Caco-2 (cell line): ENCODE data around the gene BHLHE23. TPM values are rescaled to one million over a fixed set of nuclear protein-coding genes. Genes with fewer than 3 reads are reported as not detected.

Experiments used
- BruUV-seq: library from RNA; stranded (reverse); fragments of 400-500 nt; replicated peaks from 2 replicates; lab custom pipeline; 2021; lab: Mats Ljungman, UMichigan
- CTCF ChIA-PET: fragments of 300-600 bp; sonication (Branson Sonifier 250); formaldehyde crosslinking; loops from one replicate; lab custom pipeline; 2022; ENCODE audit warnings: antibody characterized with exemption; lab: Charles Lee
- POLR2A ChIA-PET: fragments of 300-600 bp; sonication (Branson Sonifier 250); formaldehyde crosslinking; loops from one replicate; lab custom pipeline; 2022; ENCODE audit warnings: antibody characterized with exemption; lab: Charles Lee
- DNase-seq, 2 experiments: peaks; one replicate each; pipeline versions ENCODE4 v3.0.0 to v3.0.0-alpha.2; 2020 to 2022
- H3K27me3 ChIP-seq: replicated peaks from 2 replicates; pipeline ENCODE4 v1.6.0; 2011; ENCODE audit warnings: low read length; ENCODE audit not compliant: control insufficient read depth, insufficient read depth
- H3K36me3 ChIP-seq: 2 replicates; pipeline ENCODE4 v1.5.1; 2011; ENCODE audit warnings: low read length; ENCODE audit not compliant: control insufficient read depth, insufficient read depth
- H3K4me1 ChIP-seq: fragments of 250-450 bp; sonication (Bioruptor Pico); 2 replicates; pipeline ENCODE4 v1.5.1; 2020; ENCODE audit warnings: mild to moderate bottlenecking
- H3K4me3 ChIP-seq: 2 replicates; pipeline ENCODE4 v1.5.1; 2011; ENCODE audit warnings: low read depth, mild to moderate bottlenecking, control low read depth, low read length
- H3K9me3 ChIP-seq: fragments of 250-450 bp; sonication (Bioruptor Pico); 2 replicates; pipeline ENCODE4 v1.5.1; 2020; ENCODE audit warnings: mild to moderate bottlenecking, moderate library complexity
- H3K27ac Mint-ChIP-seq: one replicate; pipeline ENCODE4 v1.8.0; 2022; ENCODE audit warnings: mixed read lengths; ENCODE audit not compliant: unreplicated experiment
- H3K27me3 Mint-ChIP-seq: one replicate; pipeline ENCODE4 v1.8.0; 2022; ENCODE audit warnings: mixed read lengths; ENCODE audit not compliant: insufficient read depth, unreplicated experiment
- H3K36me3 Mint-ChIP-seq: one replicate; pipeline ENCODE4 v1.8.0; 2022; ENCODE audit warnings: mild to moderate bottlenecking, mixed read lengths; ENCODE audit not compliant: insufficient read depth, unreplicated experiment
- H3K4me1 Mint-ChIP-seq: one replicate; pipeline ENCODE4 v1.8.0; 2022; ENCODE audit warnings: low read depth, mixed read lengths; ENCODE audit not compliant: unreplicated experiment
- H3K4me3 Mint-ChIP-seq: one replicate; pipeline ENCODE4 v1.8.0; 2022; ENCODE audit warnings: mild to moderate bottlenecking, moderate library complexity, mixed read lengths; ENCODE audit not compliant: unreplicated experiment
- H3K9me3 Mint-ChIP-seq: one replicate; pipeline ENCODE4 v1.8.0; 2022; ENCODE audit warnings: mixed read lengths; ENCODE audit not compliant: unreplicated experiment
- CTCF ChIP-seq, 2 experiments: fragments of 200-600 bp in 1 of 2; IDR thresholded peaks; 1 replicate in 1 of 2; 2 replicates in 1 of 2; pipeline versions ENCODE4 v1.5.1 to v1.8.0; 2011 to 2022; ENCODE audit warnings: antibody characterized with exemption in 1 of 2, control low read depth in 1 of 2, inconsistent platforms in 1 of 2, low read depth in 1 of 2, low read length in 1 of 2, mild to moderate bottlenecking in 1 of 2, moderate library complexity in 1 of 2; ENCODE audit not compliant: insufficient read depth in 1 of 2, severe bottlenecking in 1 of 2, unreplicated experiment in 1 of 2
- intact Hi-C: fragments of 100-400 bp; cut with micrococcal nuclease; formaldehyde crosslinking; loops from one replicate; pipeline ENCODE4 v1.10.0; 2022; ENCODE audit not compliant: unreplicated experiment
- total RNA-seq: library from RNA; stranded (reverse); gene quantifications from 2 replicates; pipeline ENCODE4 v1.2.3, GENCODE V29; 2022

The BHLHE23 gene
- total RNA-seq, 1 experiment from 2014 or later: 0.95 TPM

- BruUV-seq: no TSS peak
- Mint-ChIP-seq H3K4me3 (no peak overlapping the region), H3K27me3 (no peaks in the 10 kb centered on the region), H3K4me1 (peaks cover 8% of the 10 kb centered on the region), H3K36me3 (peaks cover 12% of the 10 kb centered on the region), H3K27ac (peak overlapping the region; percentile 4), H3K9me3 (no peaks in the 10 kb centered on the region)
- ChIA-PET POLR2A (no interaction called here), CTCF (no interaction called here)
- no peaks in the 10 kb centered on the region for H3K9me3 ChIP-seq
- intact Hi-C loops: no loop called here
- H3K36me3 ChIP-seq: no peaks in the 10 kb centered on the region
- H3K27me3 ChIP-seq: no peaks in the 10 kb centered on the region
- peaks cover 13% of the 10 kb centered on the region for H3K4me1 ChIP-seq
- TF ChIP-seq CTCF (IDR thresholded peaks at IDR 0.05; ENCODE audit: insufficient read depth in 1 of 2, low read depth in 1 of 2, low read length in 1 of 2, severe bottlenecking in 1 of 2, unreplicated experiment in 1 of 2): no peak
- no peak for DNase-seq
- H3K4me3 ChIP-seq: no peak overlapping the region
Measured at GRCh38 chr20:63026582-63027165, 19.9 kb upstream of the BHLHE23 start.

DNA sequence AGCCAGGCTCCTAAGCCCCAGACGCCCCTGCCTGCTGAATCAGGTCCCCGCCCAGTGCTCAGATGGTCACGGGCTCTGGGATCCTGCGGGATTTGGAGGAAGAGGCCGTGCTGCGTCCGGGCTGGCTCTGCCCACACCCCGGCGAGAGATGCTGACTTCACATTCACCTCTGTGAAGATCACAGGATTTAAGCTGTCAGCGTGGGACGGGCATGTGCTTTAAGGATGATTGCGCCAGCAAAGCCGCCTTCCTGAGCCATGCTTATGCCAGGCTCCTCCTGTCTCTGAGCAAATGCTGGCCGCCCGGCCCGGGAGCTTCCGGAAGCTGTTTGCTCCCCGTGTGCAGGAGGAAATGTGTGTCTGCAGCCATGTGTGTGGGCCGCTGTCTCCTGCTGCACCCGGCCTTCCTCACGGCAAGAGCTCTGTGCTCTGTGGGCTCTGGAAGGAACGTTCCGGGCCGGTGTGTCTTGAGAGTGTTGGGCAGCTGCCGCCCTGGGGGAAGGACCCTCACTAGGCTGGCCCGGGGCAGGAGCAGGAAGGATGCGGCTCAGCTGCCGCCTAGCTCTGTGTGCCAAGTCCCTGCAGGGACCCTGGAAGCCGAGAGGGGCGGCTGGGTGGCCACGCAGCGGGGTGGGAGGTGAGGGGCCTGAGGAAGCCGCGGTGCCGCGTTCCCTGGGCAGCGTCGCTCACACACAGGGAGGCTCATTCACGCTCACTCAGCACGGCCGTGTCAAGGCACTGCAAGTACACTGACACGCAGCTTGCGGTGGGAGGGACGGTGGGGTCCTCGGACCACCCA lies 19.0 kb upstream of the BHLHE23 start:
- Mint-ChIP-seq H3K4me1 (peaks cover 17% of the 10 kb centered on the region), H3K4me3 (no peak overlapping the region), H3K27me3 (no peaks in the 10 kb centered on the region), H3K9me3 (peaks cover 5% of the 10 kb centered on the region), H3K27ac (peak overlapping the region; percentile 4), H3K36me3 (peaks cover 21% of the 10 kb centered on the region)
- Histone ChIP-seq H3K4me1 (peaks cover 22% of the 10 kb centered on the region), H3K27me3 (no peaks in the 10 kb centered on the region), H3K4me3 (no peak overlapping the region), H3K9me3 (no peaks in the 10 kb centered on the region), H3K36me3 (no peaks in the 10 kb centered on the region)
- intact Hi-C loops: no loop called here
- ChIA-PET CTCF (no interaction called here), POLR2A (no interaction called here)
- no peak for TF ChIP-seq CTCF (IDR thresholded peaks at IDR 0.05; ENCODE audit: insufficient read depth in 1 of 2, low read depth in 1 of 2, low read length in 1 of 2, severe bottlenecking in 1 of 2, unreplicated experiment in 1 of 2)
- BruUV-seq: no TSS peak
- DNase-seq: peak in 1 of 2 experiments; percentile 42

- ChIA-PET POLR2A (interaction anchor here (0.6 kb wide), 1 partner anchor 72 kb away, joined by 3 read pairs; the partner anchor contains the start of gene SLC17A9), CTCF (interaction anchor here (0.7 kb wide), 1 partner anchor 52 kb away, joined by 3 read pairs; no protein-coding TSS in a partner anchor)
- Mint-ChIP-seq H3K4me3 (no peak overlapping the region), H3K4me1 (peaks cover 27% of the 10 kb centered on the region), H3K27ac (no peak overlapping the region), H3K9me3 (peaks cover 12% of the 10 kb centered on the region), H3K36me3 (peaks cover 22% of the 10 kb centered on the region), H3K27me3 (no peaks in the 10 kb centered on the region)
- Histone ChIP-seq H3K9me3 (no peaks in the 10 kb centered on the region), H3K36me3 (no peaks in the 10 kb centered on the region), H3K4me1 (peaks cover 32% of the 10 kb centered on the region), H3K27me3 (no peaks in the 10 kb centered on the region), H3K4me3 (no peak overlapping the region)
- intact Hi-C loops: no loop called here
- peak in 1 of 2 experiments; percentile 38 for DNase-seq
- BruUV-seq: no TSS peak
- no peak for TF ChIP-seq CTCF (IDR thresholded peaks at IDR 0.05; ENCODE audit: insufficient read depth in 1 of 2, low read depth in 1 of 2, low read length in 1 of 2, severe bottlenecking in 1 of 2, unreplicated experiment in 1 of 2)
Measured at GRCh38 chr20:63024573-63025392, 18.0 kb upstream of the BHLHE23 start.
